HepG2 (cell line): ENCODE measurements around the gene RAE1. TPM values are rescaled to one million over a fixed set of nuclear protein-coding genes. Genes with fewer than 3 reads are reported as not detected.

Experiments used
- CBFB ChIP-seq: sonication (generic); formaldehyde crosslinking; IDR thresholded peaks from 2 replicates; pipeline ENCODE4 v1.4.0; 2020; ENCODE audit warnings: missing genetic modification reagents
- DZIP1 ChIP-seq: sonication (generic); formaldehyde crosslinking; IDR thresholded peaks from 2 replicates; pipeline ENCODE4 v1.5.0; 2020; ENCODE audit warnings: mild to moderate bottlenecking, missing genetic modification reagents
- HNF1B ChIP-seq: sonication (generic); formaldehyde crosslinking; IDR thresholded peaks from 2 replicates; pipeline ENCODE4 v1.5.1; 2020; ENCODE audit warnings: mild to moderate bottlenecking, moderate library complexity, missing genetic modification reagents
- MAFK ChIP-seq, 2 experiments: IDR thresholded peaks in 1 of 2; conservative IDR thresholded peaks in 1 of 2; 2 replicates each; pipeline ENCODE4 v1.6.1; 2011; ENCODE audit warnings: improper control_type of control experiment in 2 of 2, low read length in 2 of 2
- TRIM24 ChIP-seq: sonication (generic); formaldehyde crosslinking; IDR thresholded peaks from 2 replicates; pipeline ENCODE4 v1.8.0; 2022; ENCODE audit warnings: mild to moderate bottlenecking, missing genetic modification reagents
- YEATS2 ChIP-seq: sonication (generic); formaldehyde crosslinking; IDR thresholded peaks from 2 replicates; pipeline ENCODE4 v1.4.0; 2020; ENCODE audit warnings: missing genetic modification reagents, borderline replicate concordance
- ZNF230 ChIP-seq: sonication (generic); formaldehyde crosslinking; IDR thresholded peaks from 2 replicates; pipeline ENCODE4 v1.4.0; 2020; ENCODE audit warnings: mild to moderate bottlenecking, missing genetic modification reagents
- ZNF260 ChIP-seq: sonication (generic); formaldehyde crosslinking; IDR thresholded peaks from 2 replicates; pipeline ENCODE4 v1.4.0; 2020; ENCODE audit warnings: missing genetic modification reagents, low read depth, mild to moderate bottlenecking, borderline replicate concordance
- ZNF337 ChIP-seq: sonication (generic); formaldehyde crosslinking; IDR thresholded peaks from 2 replicates; pipeline ENCODE4 v1.5.1; 2020; ENCODE audit warnings: missing genetic modification reagents, low read depth, mild to moderate bottlenecking, borderline replicate concordance
- polyA plus RNA-seq, 8 experiments: library from polyadenylated mRNA; depleted of rRNA in 3 of 8; stranded (reverse) in 7 of 8; unstranded in 1 of 8; fragments of >200 nt; fragmentation: Illumina TruSeq in 4 of 8; extraction: Trizol in 4 of 8; gene quantifications; 2 replicates each; pipeline versions ENCODE4 v1.2.1 to v1.2.3, GENCODE V29; 2011 to 2016; ENCODE audit warnings: low read depth in 4 of 8, missing spikeins in 1 of 8, mixed read lengths in 1 of 8; ENCODE audit not compliant: insufficient read depth in 1 of 8
- total RNA-seq, 5 experiments: library from RNA; depleted of rRNA; stranded (reverse); fragments of >200 nt; fragmentation: Illumina TruSeq; extraction: Trizol; gene quantifications; 2 replicates each; pipeline ENCODE4 v1.2.3, GENCODE V29; 2016; ENCODE audit warnings: low read depth in 1 of 5

RAE1 gene
- total and polyA plus RNA-seq, 2 of the 13 experiments (the other 11 are each of a cell fraction or from before 2014, with no cell fraction given): 36.1 to 72.9 TPM

GRCh38 chr20:57381596-57382503, 30.8 kb downstream of the RAE1 start (continued):
- no peak for TF ChIP-seq DZIP1 (CRISPR knock-in tag)
- TF ChIP-seq YEATS2: peak; percentile 49; the same call in 1 of the 2 replicates
- TF ChIP-seq ZNF337 (CRISPR knock-in tag): no peak
- no peak for TF ChIP-seq ZNF230 (CRISPR knock-in tag)
- no peak for TF ChIP-seq ZNF260
- peak; percentile 78 for TF ChIP-seq HNF1B (CRISPR knock-in tag)
- no peak for TF ChIP-seq MAFK (conservative IDR thresholded peaks at IDR 0.05 in 1 of 2, IDR thresholded peaks at IDR 0.05 in 1 of 2; ENCODE audit: low read length in 2 of 2)
- TF ChIP-seq TRIM24 (CRISPR knock-in tag): no peak
- TF ChIP-seq CBFB (CRISPR knock-in tag): no peak
- TF ChIP-seq, all 625 proteins: peak for 72
